Stimulated activated CD8-positive, alpha-beta memory T cell treated with anti-CD3 and anti-CD28 coated beads, Interleukin-12 subunit alpha, Interleukin-12 subunit beta, amount 100 ng/mL, for 24 hours (primary cell): ENCODE measurements around the gene SART3.
"Not testable (repeated sequence)": the region's sequence is repeated elsewhere in the genome, so short reads cannot be mapped to it uniquely, and the experiment has no call there.

Experiments used
- DNase-seq: peaks from one replicate; pipeline ENCODE4 v3.0.0-alpha.2; 2020; ENCODE audit errors: extremely low read depth

SART3 gene

GRCh38 chr12:108596854-108597558 lies 36.0 kb upstream of the SART3 start:
- no peak for DNase-seq

DNA sequence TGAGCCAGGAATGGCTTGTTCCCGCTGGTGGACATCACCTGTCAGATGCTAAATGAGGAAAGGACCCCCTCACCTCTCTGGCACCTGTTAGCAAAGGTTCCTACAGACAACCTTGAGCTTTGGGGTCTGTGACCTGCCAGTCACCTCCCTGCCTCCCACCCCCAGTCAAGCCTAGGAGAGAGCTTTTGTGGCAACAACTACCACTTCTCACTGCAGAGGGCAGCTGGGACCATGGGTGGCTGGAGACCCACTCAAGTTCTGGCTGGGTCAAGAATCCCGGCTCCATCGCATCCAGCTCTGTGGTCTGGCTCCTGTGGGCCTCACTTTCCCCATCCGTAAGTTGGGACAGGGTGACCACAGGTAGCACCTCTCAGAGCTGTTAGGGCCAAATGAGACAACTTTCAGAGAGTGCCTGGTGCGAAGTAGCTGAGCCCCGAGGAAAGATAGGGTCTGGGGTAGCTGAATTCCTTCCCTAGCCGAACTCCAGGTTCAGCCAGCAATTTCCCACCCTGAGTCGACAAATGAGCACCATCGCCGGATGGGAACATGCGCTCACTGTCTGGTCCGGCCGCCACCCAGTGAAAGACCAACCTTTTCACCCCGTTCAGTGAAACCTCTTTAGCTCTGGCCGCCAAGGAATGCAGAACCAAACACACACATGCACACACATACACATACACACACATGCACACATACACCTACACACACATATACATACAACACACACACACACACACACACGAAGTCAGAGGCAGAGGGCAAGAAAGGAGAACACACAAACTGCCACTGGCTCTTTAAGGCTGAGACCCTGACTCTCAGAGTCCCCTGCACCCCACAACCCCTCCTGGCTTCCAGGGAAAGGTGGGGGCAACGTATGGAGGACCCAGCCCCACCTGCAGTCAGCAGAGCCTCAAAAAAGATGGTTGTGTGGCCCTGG lies 35.0 kb upstream of the SART3 start:
- no peak for DNase-seq

- no peak for DNase-seq
Measured at GRCh38 chr12:108594960-108595710, 34.2 kb upstream of the SART3 start.

- no peak for DNase-seq
Measured at GRCh38 chr12:108594323-108594903, 33.4 kb upstream of the SART3 start.

- no peak for DNase-seq
Measured at GRCh38 chr12:108592033-108592909, 31.3 kb upstream of the SART3 start.

- no peak for DNase-seq
Measured at GRCh38 chr12:108591267-108591980, 30.5 kb upstream of the SART3 start.

- DNase-seq, result not testable (repeated sequence)
Measured at GRCh38 chr12:108590463-108590862, 29.5 kb upstream of the SART3 start.

DNA sequence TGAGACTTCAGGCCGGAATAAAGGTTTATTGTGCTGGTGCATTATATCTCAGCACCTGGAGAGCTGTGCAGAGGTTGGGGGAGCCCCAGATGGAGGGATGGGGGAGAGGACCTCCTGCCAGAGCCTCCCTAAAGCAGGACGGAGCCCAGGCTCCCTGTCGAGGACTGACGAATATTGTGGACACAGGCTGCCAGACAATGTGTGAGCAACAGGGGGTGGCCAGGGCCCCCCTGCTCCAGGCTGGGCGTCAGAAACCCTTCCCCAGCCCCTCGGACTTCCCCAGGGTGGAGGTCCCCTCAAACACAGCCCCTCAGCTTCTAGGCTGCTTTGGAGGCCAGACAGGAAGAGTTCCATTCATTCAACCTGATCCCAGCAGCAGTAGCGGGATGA lies 28.9 kb upstream of the SART3 start:
- DNase-seq, result no peak

DNA sequence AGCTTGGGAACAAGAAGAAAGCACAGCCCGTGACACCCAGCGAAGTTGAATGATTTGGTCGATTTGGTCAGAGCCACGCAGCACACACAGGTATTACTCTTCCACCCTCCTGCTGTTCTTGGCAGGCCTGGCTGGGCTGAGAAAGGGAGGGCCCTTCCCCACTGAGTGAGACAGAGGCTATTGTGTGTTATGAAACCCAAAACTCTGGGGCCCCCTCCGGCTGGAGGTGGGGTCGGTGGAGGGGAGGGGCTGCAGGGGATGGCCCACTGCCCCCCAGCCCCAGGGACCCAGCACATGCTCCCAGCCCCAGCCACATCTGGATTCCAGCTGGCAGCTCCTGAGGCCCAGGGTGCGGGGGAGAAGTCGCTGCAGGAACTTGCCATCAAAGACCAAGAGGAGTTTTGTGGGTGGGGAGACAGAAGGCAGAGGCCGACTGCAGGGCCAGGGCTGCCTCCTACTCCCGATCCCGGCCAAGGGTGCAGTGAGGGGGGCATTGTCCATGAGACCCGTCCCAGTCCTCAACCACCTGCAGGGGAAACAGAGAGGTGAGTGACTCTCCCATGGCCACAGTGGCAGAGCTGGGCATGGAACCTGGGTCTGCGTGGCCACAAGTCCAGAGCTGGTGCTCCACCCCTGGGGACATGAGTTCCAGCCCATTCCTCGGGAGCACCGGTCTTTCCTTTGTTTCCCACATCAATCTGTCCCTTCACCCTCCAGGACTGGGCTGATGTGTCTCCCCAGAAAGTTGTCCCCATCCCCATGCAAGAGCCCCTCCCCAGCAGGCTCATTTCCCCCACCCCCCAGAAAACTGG lies 28.3 kb upstream of the SART3 start:
- no peak for DNase-seq

DNA sequence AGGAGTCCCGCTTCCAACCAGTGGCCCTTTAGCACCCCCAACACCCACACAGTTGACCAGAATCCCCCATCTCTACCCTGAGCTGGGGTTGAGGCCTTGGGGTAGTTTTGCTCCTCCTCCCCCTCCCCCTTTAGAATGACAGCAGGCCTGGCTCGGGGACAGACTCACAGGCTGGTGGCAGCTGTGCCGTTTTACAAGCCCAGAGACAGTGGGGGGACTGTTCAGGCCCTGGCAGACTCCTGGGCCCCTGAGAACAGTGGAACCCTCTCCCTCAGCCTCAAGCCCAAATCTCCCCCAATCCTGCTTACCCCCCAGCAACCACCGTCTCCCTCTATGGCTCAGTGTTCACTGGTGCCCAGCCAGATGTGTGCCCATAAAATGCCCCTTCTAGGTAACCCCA lies 26.9 kb upstream of the SART3 start:
- no peak for DNase-seq

DNA sequence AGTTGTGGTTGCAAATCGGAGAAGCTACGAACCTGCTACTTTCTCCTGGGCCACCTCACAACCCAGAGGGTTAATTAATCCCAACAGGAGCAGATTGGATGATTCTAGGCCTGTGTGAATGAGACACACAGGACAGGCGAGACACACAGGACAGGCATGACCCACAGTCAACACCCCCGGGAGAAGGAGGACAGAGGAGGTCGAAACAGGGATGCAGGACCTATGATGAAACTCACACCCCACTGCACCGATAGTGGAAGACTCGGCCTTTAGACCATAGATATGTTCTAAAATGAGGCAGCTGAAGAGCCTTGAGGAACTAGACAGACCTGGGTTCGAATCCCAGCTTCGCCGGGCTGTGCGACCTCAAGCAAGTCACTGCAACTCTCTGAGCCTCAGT lies 25.3 kb upstream of the SART3 start:
- no peak for DNase-seq

DNA sequence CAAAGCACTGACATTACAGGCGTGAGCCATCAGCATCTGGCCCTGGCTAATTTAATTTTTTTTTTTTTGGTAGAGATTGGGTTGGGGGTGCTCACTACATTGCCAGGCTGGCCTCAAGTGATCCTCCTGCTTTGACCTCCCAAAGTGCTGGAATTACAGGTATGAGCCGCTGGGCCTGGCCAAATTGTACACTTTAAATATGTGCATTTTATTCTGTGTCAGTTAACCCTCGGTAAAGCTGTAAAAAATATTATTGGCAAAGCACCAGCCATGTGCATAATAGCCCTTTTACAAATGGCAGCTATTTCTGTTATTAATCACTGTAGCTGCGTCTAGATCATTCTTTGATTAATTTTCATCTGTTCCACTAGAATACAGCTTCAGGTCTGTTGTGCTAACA lies 24.9 kb upstream of the SART3 start:
- no peak for DNase-seq

DNA sequence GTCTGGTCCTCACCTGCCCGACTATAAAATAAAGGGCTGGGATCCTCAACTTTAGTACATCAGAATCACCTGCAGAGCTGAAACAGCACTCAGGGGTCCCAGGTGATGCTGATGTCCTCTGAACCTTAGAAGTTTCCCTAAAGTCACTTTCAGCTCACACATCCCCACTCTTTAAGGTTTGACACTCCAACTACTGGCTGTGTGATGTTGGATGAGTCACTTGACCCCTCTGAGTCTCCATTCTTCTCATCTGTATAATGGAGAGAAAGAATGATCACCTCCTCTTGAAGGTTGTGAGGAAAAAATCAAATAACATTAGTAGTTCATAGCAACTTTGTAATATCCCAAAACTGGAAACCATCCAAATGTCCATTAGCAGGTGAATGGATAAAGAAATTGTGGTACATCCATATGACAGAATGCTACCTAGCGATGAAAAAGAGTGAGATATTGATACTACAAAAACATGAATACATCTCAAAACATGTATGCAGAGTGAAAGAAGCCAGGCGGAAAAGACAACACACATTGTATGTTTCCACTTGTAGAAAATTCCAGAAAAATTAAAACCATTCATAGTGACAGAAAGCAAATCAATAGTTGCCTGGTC lies 23.6 kb upstream of the SART3 start:
- DNase-seq, result no peak

DNA sequence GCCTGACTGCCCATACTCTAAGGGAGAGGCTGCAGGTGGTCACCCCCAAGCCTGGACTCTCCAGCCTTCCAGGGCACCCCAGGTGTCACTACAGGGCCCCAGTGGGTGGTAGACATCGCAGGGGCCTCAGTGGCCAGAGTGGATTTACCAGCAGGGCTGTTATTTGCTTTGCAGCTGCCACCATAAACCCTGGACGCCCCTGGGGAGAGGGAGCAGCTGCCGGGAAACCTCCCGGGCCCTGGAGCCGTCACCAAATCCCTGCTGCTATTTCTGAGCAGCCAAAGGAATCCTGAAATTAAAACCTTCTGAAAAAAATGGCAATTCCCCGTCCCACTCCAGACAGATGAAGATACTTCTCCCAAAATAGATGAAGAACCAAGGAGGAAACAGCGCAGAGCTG lies 23.0 kb upstream of the SART3 start:
- no peak for DNase-seq

GRCh38 chr12:108582978-108583770 lies 22.2 kb upstream of the SART3 start:
- no peak for DNase-seq

DNA sequence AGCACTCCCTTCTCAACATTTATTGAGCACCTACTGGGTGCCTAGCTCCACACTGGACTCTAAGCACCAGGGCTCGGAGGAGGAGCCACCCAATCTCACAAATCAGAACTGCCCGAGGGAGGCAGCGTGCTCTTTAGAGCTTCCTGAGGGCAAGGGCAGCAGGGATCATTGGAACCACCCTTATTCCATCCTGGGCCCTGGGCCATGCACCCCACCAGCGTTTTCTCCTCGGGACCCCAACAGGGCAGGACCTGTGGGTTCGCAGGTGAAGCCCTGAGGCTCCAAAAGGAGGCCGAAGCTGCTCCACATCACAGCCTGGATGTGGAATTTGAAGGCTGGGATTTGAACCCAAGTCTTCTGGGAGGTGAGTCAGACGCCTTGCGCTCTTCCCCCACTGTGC lies 21.5 kb upstream of the SART3 start:
- no peak for DNase-seq

- DNase-seq, result no peak
Measured at GRCh38 chr12:108581311-108582227, 20.6 kb upstream of the SART3 start.
